Left renal pelvis (tissue), 4 donors: Measurements from ENCODE around the gene LEPROT. TPM values are rescaled to one million over a fixed set of nuclear protein-coding genes. Genes with fewer than 3 reads are reported as not detected.

Experiments used
- DNase-seq, 4 donors: peaks; one replicate each; pipeline ENCODE4 v3.0.0-alpha.2; 2013; ENCODE audit warnings: low read depth in 4 of 4, low spot score in 3 of 4
- polyA plus RNA-seq, 4 donors: library from polyadenylated mRNA; unstranded; fragments of 120-200 nt; gene quantifications; one replicate each; pipeline ENCODE4 v1.2.1, GENCODE V29; 2013; ENCODE audit not compliant: insufficient read length in 4 of 4

Gene LEPROT
- polyA plus RNA-seq, 4 donors, result 140 to 180 (median 157) TPM

DNA sequence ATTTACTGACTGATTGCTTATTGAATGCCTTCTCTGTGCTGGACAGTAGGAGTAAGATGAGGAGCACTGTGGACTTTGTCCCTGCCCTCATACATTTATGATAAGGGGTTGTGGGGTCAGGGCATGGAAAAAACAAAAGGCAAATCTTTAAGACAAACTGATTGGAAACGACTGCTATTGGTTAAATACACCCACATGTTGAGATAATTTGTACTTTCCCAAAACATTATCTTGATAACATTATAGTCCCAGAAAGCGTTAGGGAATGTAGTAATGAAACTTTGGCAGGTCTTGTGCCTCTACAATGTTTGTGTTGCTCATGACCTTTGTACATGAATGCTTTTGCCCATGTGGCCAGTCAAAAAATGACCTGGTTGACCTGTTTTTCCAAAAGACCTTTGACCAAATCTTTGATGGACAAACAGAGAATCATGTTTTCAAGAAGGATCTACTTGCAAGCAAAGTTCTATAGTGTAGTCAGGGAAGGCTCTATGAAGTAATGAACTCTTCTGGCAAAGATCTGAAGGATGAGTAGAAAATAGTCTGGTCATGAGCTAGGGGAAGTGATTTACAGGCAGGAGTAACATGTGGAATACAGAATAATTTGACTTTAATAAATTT, 50.9 kb downstream of the LEPROT start:
- DNase-seq, result no peak

DNA sequence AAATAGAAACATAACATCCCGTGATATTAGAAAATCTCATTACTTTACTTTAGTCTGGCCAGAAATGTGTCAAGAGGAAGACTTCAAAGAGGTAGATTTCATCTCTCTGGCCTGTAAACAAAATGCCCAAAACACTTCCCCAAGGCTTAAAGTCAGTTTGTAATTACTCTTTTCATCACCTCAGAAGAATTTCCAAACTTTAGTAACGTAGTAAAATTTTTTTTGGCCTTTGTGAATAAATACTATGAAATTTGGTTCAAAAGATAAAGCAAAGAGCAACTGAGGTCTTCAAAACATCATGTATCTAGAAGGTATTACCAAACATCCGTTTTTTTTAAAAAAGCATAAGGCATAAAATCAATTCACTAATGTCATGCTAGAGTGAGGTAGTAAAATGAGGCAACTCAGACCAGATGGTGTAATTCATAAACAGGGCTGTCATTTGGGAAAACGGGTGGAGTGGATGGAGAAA, 51.4 kb downstream of the LEPROT start:
- no peak for DNase-seq

DNA sequence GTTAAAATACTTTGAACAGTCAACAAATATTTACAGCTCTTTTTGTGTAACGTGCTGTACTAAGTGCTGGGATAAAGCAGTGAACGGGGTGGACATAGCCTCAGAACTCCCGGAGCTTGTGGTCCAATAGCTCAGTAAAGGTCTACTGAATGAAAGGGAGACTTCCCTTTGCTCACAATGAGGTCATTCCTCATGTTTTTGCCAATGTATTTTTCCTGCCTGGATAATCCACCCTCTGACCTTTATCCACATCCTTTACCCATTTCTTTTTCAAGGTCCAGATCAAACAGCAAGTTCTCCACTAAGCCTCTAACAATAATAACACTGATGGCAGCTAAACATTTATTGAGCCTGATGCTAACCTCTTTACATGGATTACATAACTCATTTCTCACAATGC, 55.9 kb downstream of the LEPROT start:
- DNase-seq, result no peak

DNA sequence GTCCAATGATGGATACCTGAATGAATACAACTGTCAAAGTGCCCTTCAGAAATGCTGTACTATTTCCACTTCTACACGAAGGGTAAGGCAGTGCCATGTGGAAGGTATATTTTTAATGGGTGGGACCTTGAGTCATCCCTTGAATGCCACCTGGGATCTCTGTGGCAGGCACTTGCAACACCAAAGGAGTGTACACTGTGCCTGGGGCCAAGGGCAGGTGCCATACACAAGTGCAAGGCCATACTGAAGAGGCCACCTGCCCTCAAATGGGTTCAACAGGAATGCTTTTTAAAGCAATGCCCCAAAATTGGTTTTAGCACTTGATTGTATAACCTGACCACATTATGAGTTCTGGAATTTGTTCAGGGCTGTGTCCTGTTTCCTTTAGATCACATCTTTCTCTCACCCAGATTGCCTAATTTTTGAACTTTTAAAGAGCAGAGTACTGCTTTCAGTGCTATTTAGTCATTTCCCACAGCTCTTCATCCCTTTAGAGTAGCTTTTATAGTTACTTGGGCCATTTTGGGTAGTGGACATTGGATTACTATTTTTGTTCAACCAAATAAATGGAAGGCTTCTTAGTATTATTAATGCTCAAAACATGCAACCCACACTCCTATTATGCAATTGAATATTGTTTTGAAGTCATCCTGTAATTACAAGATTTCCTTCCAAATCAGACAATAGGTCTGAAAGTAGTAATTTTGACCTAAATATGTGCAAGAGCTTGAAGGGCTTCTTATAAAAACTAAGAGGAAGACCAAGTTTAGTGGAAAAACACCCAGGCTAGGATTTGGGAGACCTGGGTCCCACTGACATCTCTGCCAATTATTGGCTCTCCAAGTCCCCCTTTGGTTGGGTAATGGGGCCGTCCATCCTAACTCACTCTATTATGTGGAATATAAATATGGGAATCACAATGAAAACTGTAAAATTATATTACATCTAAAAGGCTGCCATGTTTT, 57.2 kb downstream of the LEPROT start:
- DNase-seq, result no peak

DNA sequence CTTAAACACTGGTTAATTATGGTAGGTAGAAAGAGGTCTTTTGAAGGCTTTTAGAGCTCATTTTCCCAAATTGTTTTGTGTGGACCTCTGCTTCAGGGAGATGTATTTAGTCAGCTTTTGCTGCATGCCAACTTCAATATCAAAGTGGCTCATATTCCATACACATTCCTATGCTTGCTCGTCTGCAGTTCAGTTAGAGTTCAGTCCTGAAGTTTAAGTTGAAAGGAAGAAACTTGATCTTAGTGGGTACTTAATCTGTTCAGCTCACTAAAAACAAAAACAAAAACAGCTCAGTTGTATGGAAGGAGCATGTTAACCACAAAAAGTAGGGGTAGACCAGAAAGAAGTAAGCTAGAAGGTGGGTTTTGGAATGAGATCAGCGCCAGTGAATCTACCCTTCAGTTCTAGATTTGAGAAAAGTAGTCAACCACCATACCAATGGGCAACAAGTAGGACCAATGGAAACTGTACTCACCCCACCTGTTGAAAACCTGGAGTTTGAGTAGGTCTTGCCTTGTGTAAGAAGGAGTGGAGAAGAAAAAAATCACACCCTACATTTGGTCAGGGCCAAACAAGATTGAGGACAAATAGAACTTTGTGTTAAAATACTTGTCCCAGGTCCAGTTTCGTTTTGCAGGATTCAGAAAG, 58.0 kb downstream of the LEPROT start:
- no peak for DNase-seq

DNA sequence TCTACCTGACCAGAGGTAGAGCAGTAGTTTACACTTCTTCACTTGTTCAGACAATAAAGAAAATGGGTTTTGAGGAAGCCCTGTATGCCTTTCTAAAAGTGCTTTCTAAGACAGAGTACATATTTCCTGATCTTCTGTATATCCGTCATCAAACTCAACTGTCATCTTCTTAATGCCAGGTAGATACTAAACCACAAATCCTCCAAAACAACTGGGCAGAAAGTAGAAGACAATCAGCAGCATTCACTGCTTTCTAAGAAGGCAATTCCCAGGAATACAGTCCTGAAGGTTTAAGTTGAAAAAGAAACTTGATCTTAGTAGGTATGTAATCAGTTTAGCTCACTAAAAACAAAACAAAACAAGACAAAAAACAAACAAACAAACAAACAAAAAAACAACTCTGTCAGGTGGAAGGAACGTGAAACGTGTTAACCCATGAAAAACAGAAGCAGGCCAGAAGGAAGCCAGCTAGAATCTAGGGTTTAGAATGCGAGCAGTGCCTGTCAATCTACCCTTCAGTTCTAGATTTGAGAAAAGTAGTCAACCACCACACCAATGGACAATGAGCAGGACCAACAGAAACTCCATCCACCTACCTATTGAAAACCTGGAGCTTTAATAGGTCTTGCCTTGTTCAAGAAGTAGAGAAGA, 59.2 kb downstream of the LEPROT start:
- DNase-seq, result no peak

DNA sequence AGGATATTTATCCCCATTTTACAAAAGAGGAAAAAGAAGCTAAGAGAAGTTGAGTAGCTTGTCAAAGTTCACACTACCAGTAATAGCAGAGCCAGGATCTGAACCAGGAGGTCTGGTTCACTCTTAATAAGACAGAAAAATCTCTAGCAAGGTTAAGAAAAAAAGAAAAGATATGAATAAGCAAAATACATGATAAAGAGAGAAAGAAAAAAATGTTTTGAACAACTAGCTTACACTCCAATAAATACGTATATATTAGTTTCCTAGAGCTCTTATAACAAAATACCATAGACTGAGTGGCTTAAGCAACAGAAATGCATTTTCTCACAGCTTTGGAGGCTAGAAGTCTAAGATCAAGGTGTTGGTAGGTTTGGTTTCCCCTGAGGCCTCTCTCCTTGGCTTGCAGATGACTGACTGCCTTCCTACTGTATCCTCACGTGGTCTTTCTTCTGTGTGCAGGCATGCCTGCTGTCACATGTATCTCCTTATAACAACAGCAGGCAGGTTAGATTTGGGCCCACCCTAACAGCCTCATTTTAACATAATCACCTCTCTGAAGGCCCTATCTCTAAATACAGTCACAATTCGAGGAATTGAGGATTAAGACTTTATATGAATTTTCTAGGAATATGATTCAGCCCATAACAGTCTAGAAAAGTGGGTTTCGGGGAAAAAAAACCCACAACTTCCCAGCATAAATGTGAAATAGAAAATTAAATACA, 60.4 kb downstream of the LEPROT start:
- DNase-seq, result no peak

DNA sequence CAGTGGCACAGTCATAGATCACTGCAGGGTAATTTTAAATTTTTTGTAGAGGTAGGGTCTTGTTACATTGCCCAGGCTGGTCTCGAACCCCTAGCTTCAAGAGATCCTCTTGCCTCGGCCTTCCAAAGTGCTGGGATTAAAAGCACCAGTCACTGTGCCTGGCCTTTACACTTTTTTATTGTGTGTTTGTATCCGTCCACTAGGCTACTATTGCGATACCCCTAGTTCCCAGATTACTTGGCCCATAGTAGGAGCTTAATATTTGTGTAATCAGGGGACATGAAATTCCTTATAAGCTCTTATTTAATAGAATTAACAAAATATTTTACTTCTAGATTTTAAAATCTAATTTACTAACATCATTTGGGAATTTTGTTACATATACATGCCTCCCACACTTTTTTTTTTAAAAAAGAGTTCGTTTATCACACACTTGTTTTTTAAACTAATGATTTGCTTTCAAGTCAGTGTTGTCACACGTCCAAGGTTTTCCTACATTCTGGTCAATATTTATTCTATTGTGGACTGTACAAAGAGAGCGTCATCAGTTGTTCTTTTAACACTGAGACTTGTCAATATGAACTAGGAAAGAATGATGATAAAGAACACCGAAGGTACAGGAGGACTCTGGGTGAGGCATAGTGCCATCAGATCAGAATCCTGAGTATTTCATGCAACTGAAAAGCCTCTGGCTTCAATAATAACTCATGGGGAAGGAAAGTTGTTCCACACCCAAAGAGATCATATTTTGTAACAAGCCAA, 63.7 kb downstream of the LEPROT start:
- DNase-seq, result no peak

Other genes with a start within 250 kb of the LEPROT start
- gene DNAJC6, start 111.1 kb upstream of the LEPROT start, polyA plus RNA-seq, result 1 to 10 TPM; 2.2 to 6.6 (median 6.0) TPM
- 10 to 100 TPM in 3 of 4 donors, 1 to 10 TPM in 1; 9.4 to 24.4 (median 13.5) TPM for gene LEPR, start within 50 bp of the LEPROT start, polyA plus RNA-seq